ENCODE results near the gene GPRASP1.
"Not testable (repeated sequence)": the region's sequence is repeated elsewhere in the genome, so short reads cannot be mapped to it uniquely, and the experiment has no call there.

GPRASP1 gene

GRCh38 chrX:102651242-102652011 lies at the start of gene GPRASP1:
TSS of gene GPRASP1 (plus strand) at chrX:102651483. CDS start at chrX:102653914, 2,431 bp downstream.
- peak; percentile 34 for DNase-seq (ENCODE audit: low read depth)

GRCh38 chrX:102604327-102604726 lies 47.0 kb upstream of the GPRASP1 start:
- no peak for DNase-seq (ENCODE audit: low read depth)

GRCh38 chrX:102606115-102606514 lies 45.2 kb upstream of the GPRASP1 start:
- DNase-seq (ENCODE audit: low read depth) = no peak

- no peak for DNase-seq (ENCODE audit: low read depth)
Measured at GRCh38 chrX:102610905-102611304, 40.4 kb upstream of the GPRASP1 start.

GRCh38 chrX:102624105-102624504 lies 27.2 kb upstream of the GPRASP1 start:
- DNase-seq (ENCODE audit: low read depth) = no peak

GRCh38 chrX:102627640-102628039 lies 23.6 kb upstream of the GPRASP1 start:
- no peak for DNase-seq (ENCODE audit: low read depth)

GRCh38 chrX:102637561-102637960 lies 13.7 kb upstream of the GPRASP1 start:
- no peak for DNase-seq (ENCODE audit: low read depth)

- no peak for DNase-seq (ENCODE audit: low read depth)
Measured at GRCh38 chrX:102650903-102651241, 411 bp upstream of the GPRASP1 start.

GRCh38 chrX:102652031-102652688 lies 877 bp downstream of the GPRASP1 start:
- no peak for DNase-seq (ENCODE audit: low read depth)

GRCh38 chrX:102654696-102655095 lies 3.4 kb downstream of the GPRASP1 start:
- DNase-seq (ENCODE audit: low read depth) = no peak

- no peak for DNase-seq (ENCODE audit: low read depth)
Measured at GRCh38 chrX:102658556-102658955, 7.3 kb downstream of the GPRASP1 start.

GRCh38 chrX:102659790-102660757 lies 8.8 kb downstream of the GPRASP1 start:
- DNase-seq (ENCODE audit: low read depth) = peak; percentile 77

- DNase-seq (ENCODE audit: low read depth) = not testable (repeated sequence)
Measured at GRCh38 chrX:102663820-102664219, 12.5 kb downstream of the GPRASP1 start.

GRCh38 chrX:102667034-102667433 lies 15.8 kb downstream of the GPRASP1 start:
- DNase-seq (ENCODE audit: low read depth) = not testable (repeated sequence)

GRCh38 chrX:102669526-102669925 lies 18.2 kb downstream of the GPRASP1 start:
- DNase-seq (ENCODE audit: low read depth) = no peak

GRCh38 chrX:102672856-102673255 lies 21.6 kb downstream of the GPRASP1 start:
- DNase-seq (ENCODE audit: low read depth) = no peak

- DNase-seq (ENCODE audit: low read depth) = not testable (repeated sequence)
Measured at GRCh38 chrX:102677479-102677878, 26.2 kb downstream of the GPRASP1 start.

- DNase-seq (ENCODE audit: low read depth) = no peak
Measured at GRCh38 chrX:102684772-102685520, 33.7 kb downstream of the GPRASP1 start.

GRCh38 chrX:102694749-102695148 lies 43.5 kb downstream of the GPRASP1 start:
- no peak for DNase-seq (ENCODE audit: low read depth)

- DNase-seq (ENCODE audit: low read depth) = no peak
Measured at GRCh38 chrX:102696306-102696705, 45.0 kb downstream of the GPRASP1 start.

- DNase-seq (ENCODE audit: low read depth) = no peak
Measured at GRCh38 chrX:102697494-102697893, 46.2 kb downstream of the GPRASP1 start.
